HuH-7 (cell line): Measurements from ENCODE around the gene PXK.

Source experiments
- DNase-seq: peaks from one replicate; pipeline ENCODE4 v3.0.0; 2011; ENCODE audit warnings: low spot score

Gene PXK

DNA sequence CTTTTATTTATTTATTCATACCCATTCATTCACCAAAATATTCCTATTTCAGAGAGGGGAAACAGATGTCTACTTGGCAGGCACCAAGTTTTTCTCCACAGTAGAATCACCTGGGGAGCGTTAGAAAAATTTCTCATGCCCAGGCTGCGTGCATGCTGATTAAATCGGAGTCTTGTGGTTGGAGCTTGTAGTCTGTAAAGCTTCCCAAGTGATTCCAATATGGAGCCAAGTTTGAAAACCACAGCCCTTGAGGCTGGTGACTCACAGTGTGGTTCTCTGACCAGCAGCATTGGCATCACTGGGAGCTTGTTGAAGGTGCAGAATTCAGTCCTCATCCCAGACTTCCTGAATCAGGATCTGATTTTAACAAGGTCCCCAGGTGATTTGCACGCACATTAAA, 51.2 kb downstream of the PXK start:
- no peak for DNase-seq

DNA sequence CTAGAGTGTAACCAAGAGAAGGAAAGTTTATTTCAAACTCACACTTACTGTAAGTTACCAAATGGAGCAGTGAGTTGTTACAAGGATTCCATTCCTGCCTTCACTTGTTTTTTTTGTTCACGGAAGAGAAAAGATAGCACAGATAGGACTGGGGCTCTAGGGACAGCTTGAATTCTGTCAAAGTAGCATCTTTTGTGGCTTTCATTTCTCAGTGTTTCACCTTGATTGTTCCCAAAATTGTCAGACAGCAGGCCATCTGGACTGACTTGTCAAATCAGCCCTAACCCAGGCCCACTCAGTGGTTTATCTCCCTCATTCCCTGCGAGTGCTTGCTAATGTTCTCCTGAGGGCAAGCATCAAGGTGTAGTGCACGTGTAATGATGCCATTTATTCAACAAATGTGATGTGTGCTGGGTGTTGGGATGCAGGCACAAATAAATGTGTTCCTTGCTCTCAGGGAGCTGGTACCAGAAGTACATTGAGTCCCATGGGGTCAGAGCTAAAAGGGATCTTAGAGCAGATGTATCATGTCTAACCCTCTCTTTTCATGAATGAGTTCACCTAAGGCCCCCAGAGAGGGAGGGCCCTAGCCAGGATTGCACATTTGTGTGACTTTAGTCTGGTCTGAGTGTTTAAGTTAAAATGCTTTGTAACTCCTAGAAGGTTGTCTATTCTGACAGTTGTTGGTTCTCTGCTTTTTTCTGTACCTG, 51.8 kb downstream of the PXK start:
- no peak for DNase-seq

DNA sequence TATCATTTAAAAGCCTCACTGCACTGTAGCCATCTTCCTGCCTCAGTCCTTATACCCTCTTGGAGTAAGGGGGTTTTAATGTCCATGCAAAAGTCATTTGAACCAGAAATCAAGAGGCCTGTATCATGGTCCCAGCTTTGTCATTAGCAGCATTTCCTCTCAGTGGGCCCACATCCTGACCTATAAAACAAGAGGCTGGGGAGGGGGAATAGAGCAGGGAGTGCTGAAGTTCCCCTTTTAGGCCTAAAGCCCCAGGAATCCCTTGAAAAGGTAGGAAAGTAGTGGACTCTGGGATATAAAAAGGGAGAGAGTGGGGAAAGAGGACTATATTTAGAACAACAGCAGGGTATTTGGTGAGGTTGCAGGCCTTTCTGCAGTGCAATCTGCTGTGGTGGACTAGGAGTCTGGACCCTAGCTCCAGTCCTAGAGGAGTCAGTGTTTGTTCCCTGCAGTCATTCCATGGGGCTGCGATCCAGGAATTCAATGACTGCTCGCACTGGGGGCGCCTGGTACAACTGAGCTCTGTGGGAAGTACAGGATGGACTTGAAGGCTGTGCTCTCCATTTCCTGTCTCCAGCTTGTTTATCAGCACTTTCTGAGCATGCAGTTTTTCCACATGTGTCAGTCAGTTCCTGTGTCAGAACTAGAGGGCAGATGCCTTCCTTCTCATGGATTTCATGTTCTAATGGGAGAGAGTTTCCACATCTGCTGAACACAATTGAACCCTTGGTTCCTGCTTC, 54.1 kb downstream of the PXK start:
- no peak for DNase-seq

DNA sequence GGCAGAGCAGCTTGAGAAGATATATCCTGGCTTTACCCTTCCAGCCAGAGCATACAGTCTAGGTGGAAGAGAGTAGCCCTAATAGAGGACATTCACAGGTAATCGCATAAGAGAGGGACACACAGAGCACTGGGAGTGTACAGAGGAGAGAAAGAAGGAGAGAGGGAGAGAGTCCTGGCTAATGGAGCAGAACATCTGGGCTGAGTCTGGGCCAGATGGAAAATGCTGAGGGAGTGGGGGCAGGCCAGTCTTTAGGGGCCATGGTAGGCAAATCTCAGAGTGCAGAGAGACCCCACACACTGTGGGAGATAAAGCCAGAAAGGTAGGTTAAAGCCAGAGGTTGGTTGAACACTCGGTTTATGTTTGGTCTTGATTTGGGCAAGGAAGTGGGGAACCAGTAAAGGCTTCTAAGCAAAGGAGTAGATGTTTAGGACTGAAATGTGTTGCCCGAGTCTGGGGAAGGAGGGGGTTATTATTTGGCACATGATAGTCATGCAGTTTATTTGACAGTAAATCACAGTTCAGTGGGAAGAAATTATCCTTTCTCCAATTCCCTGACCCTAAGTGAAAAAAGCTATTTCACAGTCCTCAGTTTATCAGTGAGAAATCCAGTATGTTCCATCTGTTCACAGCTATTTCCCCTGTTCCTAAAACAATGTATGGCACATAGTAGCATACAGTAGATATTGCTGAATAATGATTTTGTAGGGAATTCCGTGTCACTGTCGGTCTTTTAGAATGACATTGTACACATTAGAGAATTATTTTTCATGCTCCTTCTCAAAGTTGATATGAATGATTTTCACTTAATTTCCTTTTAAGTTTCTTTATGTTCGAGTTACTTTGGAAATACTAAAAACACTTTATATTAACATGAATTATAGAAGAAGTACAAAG, 55.2 kb downstream of the PXK start:
- no peak for DNase-seq

DNA sequence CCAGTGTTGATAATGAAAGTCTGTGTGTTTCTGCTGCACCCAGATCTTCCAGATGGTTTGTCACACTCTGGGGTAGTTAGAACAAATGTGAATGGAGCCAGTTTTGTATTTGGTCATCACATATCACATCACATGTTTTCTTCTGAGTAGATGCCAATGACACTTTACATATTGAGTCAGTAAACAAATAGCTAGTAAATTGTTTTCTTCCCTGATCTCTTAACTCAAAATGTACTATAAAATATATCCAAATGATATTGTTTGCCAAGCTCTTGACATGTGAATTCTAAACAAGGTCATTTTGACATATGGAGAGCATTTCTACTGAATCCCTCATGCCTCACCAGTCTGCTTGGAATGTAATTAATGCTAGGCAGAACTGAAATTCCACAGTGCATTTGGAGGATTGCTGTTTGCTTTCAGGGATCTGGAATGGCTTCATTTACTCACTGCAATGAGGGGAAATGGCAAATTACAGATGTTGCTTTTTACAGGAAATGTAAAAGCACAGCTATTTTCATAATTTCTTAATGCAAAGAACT, 55.9 kb downstream of the PXK start:
- DNase-seq, result no peak

DNA sequence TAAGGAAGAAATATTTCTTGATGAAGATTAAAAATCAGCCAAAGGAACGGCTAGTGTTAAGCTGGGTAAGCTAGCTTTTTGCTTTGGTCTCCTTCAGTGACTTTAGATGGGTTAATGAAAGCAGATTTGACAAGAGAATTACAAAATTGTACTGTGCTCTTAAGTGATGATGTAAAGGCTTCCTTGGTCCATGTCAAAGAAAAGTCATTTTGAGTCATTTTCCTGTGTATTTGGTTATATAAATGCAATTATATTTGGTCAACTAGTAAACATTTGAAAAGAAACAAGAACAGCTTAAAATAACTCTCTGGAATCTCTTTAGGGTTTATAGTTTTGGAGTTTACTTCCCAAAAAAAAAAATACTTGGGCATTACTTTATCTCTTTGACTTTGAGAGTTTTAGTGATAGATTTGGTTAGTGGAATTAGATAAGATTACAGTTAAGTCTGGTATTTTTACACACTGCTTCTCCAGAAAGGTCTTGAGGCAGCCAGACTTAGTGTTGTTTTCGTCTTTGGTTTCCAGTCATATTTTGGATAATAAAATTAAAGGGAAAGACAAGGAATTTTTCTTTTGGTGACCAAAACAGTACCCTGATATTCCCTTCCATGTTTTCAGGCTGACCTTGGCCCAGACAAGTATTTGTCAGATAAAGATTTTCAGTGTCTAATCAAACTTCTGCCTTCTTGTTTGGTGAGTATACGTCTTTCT, 58.6 kb downstream of the PXK start:
- no peak for DNase-seq

DNA sequence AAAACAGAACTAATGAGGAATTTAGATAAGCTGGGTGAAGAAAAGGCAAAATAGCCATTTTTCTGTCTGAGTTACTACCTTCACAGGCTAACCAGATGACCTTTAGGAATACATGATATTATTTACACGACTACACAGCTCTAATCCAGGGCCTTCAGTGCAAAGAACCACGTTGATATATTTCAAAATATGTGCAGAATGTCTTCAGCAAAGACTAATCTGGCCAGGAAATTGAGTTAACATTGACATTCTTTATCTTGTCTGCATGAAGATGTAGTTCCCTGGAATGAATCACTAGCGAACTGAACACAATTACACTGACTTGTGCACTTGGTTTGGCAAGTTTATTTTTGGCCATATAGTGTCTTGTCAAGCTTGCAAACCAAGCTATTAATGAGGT, 59.5 kb downstream of the PXK start:
- DNase-seq, result no peak

DNA sequence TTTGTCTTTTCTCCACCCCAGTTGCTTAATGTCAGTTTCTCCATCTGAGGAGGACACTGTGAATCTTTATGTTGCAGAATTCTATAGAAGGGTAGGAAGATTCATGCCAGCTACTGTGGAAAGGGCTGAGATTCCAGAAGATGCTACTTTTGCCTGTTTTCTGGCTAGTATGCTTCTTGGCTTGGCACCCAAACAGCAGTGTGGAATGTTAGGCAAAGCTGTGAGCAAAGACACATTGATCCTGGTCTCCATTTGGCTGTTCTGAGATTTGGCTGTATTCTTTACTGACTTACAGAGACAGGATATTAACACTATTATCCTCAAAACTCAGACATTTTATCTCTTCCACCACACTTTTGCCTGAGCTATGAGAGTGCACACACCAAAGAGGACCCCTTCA, 61.6 kb downstream of the PXK start:
- no peak for DNase-seq

DNA sequence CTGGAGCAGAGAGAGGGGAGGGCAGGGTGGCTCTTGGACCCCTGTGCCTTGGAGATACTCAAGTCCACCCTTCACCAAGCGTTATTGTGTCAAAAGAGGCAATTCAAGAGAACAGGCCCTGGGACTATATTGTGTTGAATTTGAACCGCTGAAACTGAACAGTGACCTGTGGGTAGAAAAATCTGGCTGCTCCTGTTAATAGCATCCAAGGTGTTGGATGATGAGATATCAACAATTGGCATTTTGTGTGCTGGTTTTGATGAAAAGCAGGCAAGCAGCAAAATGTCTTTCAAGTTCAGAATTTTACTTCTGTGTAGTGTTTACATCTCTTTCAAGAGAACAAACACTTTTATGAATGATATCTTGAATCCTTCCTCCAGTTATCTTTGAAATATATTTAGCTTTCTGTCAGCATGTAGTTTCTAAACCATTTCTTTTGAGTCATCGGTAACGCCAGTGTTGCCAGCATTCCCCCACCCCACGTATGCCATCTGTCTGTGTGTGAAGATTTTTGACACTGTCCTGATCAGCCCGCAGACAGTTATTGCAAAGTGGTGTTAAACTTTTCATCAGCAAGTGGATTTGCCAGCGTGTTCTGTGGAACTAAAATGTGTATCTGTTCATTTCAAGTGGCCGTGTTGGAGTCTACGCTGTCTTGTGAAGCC, 66.1 kb downstream of the PXK start:
- DNase-seq, result no peak

DNA sequence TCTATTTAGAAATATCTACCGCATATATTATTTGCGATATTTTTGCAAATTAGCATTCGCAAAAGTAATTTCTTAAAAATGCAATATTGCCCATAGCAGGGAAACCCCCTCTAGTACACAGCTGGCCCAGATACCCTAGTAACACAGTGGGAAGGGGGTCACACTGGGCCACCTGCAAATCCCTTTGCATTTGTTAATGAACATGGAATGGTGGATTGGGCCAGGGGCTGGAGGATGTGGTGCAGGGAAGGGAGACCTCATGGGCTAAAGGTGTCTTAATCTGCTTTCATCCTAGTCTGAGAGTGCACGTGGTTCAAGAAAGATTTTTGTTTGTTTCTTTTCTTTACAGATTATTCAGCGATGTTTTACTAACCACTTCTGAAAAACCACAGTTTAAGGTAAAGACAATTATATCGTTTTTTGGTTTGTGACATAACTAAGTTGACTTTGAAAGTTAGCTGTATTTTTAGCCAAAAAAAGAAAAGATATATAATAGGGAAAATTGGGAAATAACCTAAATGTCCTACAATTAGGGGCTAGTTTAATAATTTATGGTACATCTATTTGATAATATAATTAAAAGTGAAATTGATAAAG, 70.9 kb downstream of the PXK start:
- no peak for DNase-seq

DNA sequence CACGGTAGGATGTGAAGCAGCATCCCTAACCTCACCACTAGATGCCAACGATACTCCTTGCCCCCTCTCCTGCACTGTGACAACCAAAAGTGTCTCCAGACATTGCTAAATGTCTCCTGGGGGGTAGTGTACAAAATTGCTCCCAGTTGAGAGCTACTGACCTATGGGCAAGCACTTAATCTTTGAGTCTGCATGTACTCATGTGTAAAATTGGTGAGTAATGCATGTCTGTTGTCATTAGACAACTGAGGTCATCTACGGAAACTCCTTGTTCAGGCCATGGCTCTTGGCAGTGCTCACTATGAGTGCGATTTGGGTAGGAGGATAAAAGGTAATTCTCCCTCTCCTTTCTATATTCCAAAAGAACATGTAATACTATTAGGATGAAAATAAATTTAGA, 71.7 kb downstream of the PXK start:
- no peak for DNase-seq

DNA sequence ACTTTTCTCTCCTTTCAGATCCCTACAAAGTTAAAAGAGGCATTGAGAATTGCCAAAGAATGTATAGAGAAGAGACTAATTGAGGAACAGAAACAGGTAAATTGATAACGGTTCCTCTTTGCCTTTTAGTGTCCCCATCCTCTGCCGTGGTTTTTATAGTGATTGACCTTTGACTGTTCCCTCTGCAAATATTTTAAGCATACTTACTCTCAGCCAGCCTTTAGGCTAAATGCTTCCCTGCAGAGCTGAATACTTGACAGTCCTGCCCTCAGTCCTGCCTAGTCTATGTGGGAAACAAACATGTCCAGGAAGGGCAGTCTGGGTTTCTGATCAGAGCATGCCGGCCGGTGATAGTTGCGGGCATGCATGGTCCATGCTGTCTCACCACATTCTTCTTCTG, 76.2 kb downstream of the PXK start:
- no peak for DNase-seq

DNA sequence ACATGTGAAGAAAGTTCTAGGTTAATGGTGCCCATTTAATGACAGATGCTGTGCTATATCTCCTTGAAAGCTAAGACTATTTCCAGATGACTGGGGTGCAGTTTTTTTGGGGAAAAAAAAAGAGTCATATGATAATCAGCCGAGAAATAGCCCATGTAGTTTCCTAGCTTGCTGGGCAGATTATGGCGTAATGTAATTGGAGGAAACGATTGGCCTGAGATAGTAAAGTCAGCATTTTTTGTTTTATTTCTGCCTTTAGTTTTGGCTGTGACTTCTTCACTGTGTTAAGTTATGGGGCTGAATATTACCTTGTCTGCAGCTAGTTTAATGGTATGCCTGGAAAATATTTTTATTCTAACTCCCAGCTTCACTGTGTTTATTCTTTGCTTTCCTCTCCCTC, 77.0 kb downstream of the PXK start:
- DNase-seq, result no peak

DNA sequence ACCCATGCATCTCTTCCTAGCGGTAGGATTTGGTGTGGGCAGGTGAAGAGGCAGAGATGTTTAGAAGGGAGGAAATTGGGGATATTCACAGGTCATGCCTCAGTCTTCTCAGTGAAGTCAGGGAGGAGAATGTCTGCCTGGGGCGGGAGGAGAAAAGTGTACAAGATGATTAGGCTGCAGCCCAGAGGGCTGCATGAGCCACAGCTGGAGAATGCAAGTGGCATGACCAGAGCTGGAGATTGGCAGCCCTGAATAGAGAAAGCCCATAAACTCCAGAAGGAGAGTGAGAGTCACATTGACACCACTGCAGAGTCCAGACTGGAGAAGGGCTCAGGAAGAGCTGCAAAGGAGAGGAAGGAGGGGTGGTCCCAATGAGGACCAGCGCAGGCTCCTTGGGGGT, 78.3 kb downstream of the PXK start:
- DNase-seq, result no peak

DNA sequence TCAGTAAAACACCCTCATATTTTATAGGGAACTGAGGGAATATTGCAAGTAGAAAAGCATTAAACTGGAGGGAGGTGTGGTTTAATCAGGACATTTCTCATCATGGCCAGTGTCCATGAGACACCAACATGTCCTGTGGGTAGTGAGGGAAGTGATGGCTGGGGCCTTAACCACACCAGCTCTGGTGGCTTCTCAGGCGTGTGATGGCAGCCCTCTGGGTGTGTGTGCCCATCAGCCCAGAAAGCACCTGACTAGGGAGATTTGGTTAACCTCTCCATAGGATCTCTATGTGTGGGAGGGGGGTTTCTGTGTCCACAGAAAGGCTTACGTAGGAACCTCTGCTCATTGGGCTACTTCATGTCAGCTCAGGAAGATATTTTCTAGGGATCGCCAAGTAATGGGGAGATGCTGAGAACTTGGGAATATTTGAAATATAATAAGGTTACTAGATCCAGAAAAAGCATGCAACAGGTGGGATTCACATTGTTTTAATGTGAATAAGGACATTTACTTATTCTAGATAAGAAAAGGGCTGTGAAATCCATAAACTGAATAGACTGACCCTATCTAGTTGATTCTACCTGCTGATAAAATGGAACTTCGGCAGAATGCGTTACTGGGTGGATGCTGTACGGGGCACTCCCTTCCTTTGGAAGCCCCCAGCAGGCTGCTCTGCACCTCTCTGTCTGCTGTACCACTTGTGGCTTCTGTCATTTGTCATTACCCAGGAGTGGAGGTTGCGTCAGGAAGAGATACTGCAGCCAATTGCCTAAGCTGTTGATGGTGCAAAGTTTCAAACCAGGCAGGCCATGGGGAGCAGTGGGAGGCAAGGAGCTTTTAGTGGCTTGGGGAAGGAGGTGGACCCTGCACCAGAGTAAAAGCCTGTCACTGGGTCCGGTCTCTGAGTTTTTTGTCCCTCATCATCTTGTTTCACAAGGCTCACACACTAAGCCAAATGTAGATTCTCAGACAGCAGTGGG, 79.4 kb downstream of the PXK start:
- DNase-seq, result no peak

DNA sequence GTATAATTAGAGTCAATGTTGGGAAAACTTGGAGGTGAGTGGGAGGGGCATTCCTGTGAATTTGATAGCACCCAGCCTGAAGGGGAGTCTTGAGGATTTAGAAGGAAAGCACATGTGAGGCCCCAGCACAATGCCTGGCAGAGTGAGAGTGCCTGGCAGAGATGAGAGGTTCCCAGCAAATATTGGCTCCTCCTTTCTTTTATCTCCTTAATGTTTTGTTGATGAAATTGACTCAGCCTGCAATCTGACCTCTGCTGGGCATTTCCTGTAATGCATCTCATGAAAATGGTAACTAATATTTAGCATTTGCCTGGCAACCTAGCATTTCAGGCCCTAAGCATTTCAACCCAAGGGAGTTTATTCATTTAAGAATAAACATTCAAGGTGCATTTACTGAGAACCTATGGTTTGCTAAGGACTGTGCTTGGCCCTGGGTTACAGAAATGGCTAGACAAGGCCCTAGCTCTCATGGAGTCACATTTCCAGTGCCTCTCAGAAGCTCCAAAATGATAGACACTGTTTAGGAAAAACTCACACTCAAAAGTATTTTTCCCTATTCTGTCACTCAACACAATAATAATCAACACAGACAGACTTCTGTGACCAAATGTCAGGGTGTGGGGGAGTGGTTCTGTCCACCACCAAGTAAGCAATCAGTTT, 82.0 kb downstream of the PXK start:
- no peak for DNase-seq

DNA sequence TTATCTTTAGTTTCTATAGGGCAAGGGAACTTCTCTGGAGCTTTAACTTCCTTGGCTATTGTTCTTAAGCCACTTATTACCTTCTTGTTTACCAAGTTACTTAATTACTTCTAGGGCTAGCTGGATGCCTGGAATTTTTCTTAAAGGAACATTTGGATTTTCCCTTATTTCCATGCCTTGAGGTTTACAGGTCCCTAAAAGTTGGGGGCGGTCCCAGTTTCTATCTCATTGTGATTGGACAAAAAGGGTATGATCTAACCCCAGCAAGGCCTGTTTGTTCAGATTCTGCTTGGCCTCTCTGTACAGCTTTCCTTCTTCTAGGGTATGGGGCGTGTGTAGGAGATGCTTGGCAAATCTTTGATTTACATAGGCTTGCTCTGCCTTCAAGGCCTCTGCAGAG, 83.5 kb downstream of the PXK start:
- DNase-seq, result no peak

DNA sequence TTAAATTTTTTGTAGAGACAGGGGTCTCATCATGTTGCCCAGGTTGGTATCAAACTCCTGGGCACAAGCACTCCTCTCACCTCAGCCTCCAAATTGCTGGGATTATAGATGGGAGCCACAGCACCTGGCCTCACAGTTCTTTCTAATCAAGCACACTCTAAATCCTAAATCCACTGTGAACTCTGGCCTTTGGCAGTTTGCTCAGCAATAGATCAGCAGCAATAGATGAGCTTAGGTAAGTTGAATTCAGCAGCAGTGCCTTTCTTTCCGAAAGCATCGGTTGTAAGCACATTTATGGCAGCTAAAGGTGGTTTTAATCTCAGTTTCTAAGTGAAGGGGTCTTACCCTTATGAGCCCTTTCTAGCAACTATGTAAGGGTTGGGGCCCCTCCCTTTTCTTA, 84.4 kb downstream of the PXK start:
- no peak for DNase-seq

DNA sequence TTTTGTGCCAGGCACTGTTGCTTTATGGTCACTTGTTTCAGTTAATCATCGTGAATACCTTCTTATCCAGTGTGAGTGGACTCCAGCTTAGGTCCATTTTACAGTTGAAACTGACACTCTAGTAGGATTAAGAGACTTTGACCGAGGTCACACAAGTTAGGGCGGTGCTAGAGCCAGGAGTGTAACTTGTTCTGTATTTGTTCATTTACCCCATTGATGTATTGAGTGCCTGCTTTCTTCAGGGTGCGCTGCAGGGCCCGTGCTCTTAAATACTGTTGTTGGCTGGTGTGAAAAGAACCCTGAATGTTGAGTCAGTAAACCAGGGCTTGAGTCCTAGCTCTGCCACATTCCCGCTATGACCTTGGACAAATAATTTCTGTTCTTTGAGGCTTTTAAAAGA, 85.5 kb downstream of the PXK start:
- no peak for DNase-seq
